GM18858 (cell line): Measurements from ENCODE around the gene NXNL1.

ENCODE experiments used
- ATAC-seq: cut with Tn5 transposase; IDR thresholded peaks from one replicate; pipeline ENCODE4 v1.9.1; 2021; ENCODE audit not compliant: unreplicated experiment

NXNL1 gene

DNA sequence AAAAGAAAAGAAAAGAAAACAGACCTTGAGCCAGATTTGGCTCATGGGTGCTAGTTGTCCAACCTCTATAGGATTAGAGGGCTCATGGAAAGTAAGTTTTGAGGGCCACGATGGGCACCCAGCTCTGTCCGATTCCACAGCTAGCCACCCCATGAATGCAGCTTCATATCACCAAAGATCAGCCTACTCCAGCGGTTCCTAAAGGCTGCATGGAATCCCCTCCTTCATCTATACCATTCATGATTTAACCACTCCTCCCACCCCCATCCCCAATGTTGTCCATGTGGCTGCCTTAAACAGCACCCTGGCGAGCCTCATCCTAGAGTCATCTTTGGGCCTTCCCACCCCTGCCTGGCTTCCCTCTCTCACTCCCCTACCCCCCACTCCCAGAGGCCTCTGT, 38.8 kb downstream of the NXNL1 start:
- ATAC-seq, result no peak

DNA sequence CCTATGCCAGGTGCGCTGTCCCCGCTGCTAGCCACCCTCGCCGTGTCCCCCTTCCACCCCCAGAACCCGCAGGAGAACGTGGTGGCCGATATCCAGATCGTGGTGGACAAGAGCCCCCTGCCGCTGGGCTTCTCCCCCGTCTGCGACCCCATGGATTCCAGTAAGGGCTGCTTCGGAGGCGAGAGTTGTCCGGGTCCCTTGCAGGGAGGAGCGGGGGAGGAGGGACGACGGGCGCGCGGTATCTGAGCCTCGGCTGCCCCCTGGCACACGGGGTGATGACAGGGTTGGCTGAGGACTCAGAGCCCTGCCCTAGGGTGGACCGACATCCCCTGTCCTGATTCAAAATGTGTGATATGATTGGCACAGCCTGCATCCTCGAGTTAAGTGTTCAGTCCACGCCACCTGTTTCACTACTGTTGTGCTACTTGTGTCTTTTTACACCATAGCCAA, 40.2 kb downstream of the NXNL1 start:
- ATAC-seq, result no peak

- ATAC-seq, result peak; percentile 79
These were observed 40.9 kb downstream of the NXNL1 start, which contains the start of gene MVB12A for GRCh38 chr19:17419621-17420474. Gene MVB12A (plus strand): TSS chr19:17420047. CDS start chr19:17420136, 89 bp downstream.

DNA sequence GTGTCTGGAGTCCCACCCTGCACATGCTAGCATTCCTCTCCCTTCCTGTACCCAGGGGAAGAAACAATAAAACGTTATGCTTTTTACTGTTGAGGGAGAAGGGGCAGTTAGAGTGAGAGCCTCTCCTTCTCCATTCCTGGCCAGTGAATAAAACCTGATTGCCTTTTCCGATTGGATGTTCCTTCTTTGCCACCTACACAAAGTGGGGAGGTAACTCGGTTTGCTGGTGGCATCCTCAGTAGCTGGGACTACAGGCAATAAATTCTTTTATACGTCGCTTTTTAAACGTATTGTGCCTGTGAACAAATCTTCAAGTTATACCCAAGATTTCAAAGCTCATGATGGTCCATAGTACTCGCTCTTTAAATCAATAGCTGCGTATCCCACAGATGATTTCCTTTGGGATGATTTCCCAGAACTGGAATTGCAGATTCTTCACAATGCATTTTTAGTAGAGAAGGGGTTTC, 41.5 kb downstream of the NXNL1 start:
- no peak for ATAC-seq

DNA sequence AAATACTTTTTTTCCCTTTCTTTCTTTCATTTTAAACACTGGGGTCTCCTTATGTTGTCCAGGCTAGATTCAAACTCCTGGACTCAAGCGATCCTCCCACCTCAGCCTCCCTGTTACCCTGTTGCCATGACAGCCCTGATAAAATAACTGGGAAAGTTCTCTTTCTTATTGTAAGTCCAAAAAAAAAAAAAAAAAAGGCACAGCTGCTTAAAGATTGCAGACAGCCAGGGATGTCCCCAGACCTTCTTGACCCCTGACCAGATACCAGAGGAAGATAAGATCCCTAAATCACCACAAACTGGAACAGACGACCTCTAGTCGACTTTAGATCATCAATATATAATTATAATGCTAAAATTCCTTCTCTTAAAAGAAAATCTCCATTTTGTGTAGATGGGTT, 42.0 kb downstream of the NXNL1 start:
- no peak for ATAC-seq

DNA sequence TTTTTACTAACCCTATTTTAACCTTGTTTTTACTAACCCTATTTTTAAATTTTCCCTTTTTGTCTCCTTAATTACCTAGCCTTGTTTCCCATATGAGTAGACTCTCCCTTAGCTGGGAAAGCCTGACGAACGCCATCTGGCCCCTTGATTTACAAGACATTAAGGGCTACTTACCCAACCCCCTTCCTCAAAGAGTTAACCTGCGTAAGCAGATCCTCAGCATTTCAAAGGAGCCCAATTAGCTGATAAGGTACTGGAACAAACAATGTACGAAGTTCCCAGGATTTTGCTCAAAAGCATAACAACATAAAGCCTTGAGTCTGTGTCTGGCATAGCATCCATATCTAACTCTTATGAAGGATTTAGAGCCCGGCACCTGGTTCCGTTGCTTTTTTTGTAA, 45.6 kb downstream of the NXNL1 start:
- no peak for ATAC-seq

- ATAC-seq, result no peak
These were observed 46.6 kb downstream of the NXNL1 start for GRCh38 chr19:17414097-17414496.

- ATAC-seq, result no peak
These were observed 48.9 kb downstream of the NXNL1 start for GRCh38 chr19:17411801-17412200.

GRCh38 chr19:17409990-17410389, 50.7 kb downstream of the NXNL1 start:
- ATAC-seq, result no peak

DNA sequence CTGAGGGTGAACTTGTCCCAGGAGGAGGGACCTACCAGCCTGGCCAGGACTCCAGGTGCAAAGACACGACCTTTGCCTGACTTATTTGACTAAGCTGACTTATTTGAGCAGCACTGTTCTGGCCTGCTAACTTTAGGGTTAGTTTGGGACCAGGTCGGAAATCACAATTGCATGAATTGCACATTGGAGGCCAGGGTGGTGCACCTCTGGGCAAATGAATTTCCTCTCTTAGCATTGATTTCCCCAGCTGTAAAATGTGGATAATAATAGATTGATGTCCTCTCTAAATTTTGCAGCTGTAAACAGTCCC, 53.9 kb downstream of the NXNL1 start:
- no peak for ATAC-seq

DNA sequence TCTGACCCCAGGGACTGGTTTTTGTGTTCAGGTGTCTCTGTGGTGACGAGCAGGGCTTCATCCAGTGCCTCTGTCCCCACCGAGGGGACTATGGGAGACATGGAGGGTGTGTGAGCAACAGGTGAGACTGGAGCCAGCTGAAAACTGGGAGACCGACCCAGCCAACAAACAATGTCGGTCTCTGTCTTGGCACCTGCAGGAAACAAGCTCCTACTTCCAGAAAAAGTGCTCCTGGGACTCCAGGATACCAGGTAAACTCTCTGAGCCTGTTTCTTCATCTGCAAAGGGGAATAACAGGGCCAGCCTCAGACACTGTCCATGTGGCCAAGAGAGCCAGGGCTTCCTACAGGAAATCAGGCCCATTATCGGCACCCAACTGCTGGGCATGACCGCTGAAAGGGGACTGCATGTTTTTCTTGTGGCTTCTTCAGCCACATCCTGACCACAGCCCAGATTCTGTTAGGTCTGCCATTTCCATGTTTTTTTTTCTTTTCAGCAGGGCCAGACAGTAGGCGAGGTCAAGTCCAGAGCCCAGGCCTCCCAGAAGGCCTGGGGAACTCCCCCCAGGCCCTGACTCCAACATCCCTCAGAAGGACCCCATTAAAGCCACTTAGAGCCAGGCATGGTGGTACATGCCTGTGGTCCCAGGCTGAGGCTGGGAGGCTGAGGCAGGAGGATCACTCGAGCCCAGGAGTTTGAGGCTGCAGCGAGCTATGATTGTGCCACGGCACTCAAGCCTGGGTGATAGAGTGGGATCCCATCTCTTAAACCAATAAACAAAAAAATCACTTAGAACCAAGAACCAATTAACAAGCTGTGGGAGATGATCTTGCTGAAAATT, 54.5 kb downstream of the NXNL1 start:
- peak; percentile 25 for ATAC-seq
